H9 (cell line): ENCODE results near the gene TRPM2. TPM values are rescaled to one million over a fixed set of nuclear protein-coding genes. Genes with fewer than 3 reads are reported as not detected.

Experiments used
- DNase-seq: peaks from one replicate; pipeline ENCODE4 v3.0.0-alpha.2; 2017
- H2AFZ ChIP-seq: one replicate; pipeline ENCODE4 v1.6.1; 2013; ENCODE audit warnings: mild to moderate bottlenecking, low read length, control low read depth, moderate library complexity
- H2AK5ac ChIP-seq: 2 replicates; pipeline ENCODE4 v1.6.1; 2013; ENCODE audit warnings: low read length, control low read depth, mixed read lengths; ENCODE audit not compliant: insufficient read length
- H2BK120ac ChIP-seq: one replicate; pipeline ENCODE4 v1.6.1; 2013; ENCODE audit warnings: low read depth, mild to moderate bottlenecking, low read length, control low read depth, inconsistent platforms; ENCODE audit not compliant: poor library complexity, severe bottlenecking
- H2BK12ac ChIP-seq: 2 replicates; pipeline ENCODE4 v1.6.1; 2013; ENCODE audit warnings: low read length, control low read depth, mixed read lengths, low read depth; ENCODE audit not compliant: insufficient read length
- H2BK15ac ChIP-seq: 2 replicates; pipeline ENCODE4 v1.6.1; 2013; ENCODE audit warnings: low read depth, low read length, control low read depth
- H2BK20ac ChIP-seq: one replicate; pipeline ENCODE4 v1.6.1; 2013; ENCODE audit warnings: low read depth, mild to moderate bottlenecking, low read length, control low read depth, inconsistent platforms; ENCODE audit not compliant: poor library complexity, severe bottlenecking
- H2BK5ac ChIP-seq: 2 replicates; pipeline ENCODE4 v1.6.1; 2013; ENCODE audit warnings: low read length, control low read depth, mixed read lengths; ENCODE audit not compliant: insufficient read length
- H3K14ac ChIP-seq: 2 replicates; pipeline ENCODE4 v1.6.1; 2013; ENCODE audit warnings: low read length, control low read depth; ENCODE audit not compliant: insufficient read depth
- H3K18ac ChIP-seq: 2 replicates; pipeline ENCODE4 v1.6.1; 2013; ENCODE audit warnings: low read depth, mild to moderate bottlenecking, mixed read lengths, low read length, control low read depth; ENCODE audit not compliant: insufficient read length
- H3K23ac ChIP-seq: 2 replicates; pipeline ENCODE4 v1.6.1; 2013; ENCODE audit warnings: low read length, control low read depth, mixed read lengths, low read depth; ENCODE audit not compliant: insufficient read length
- H3K23me2 ChIP-seq: 2 replicates; pipeline ENCODE4 v1.6.1; 2013; ENCODE audit warnings: low read depth, mild to moderate bottlenecking, mixed read lengths, low read length, control low read depth; ENCODE audit not compliant: insufficient read length, poor library complexity, severe bottlenecking
- H3K27ac ChIP-seq: 2 replicates; pipeline ENCODE4 v1.5.1; 2013; ENCODE audit warnings: low read length, control low read depth, mixed read lengths, low read depth; ENCODE audit not compliant: insufficient read length
- H3K27me3 ChIP-seq: 2 replicates; pipeline ENCODE4 v1.6.1; 2013; ENCODE audit warnings: low read length, control low read depth, inconsistent platforms; ENCODE audit not compliant: insufficient read depth
- H3K4ac ChIP-seq: 2 replicates; pipeline ENCODE4 v1.6.1; 2013; ENCODE audit warnings: low read depth, mild to moderate bottlenecking, control low read depth, inconsistent platforms, low read length, moderate library complexity
- H3K4me1 ChIP-seq: 2 replicates; pipeline ENCODE4 v1.6.1; 2013; ENCODE audit warnings: low read length, control low read depth, inconsistent platforms; ENCODE audit not compliant: insufficient read depth
- H3K4me2 ChIP-seq: 2 replicates; pipeline ENCODE4 v1.6.1; 2013; ENCODE audit warnings: low read length, control low read depth, mixed read lengths; ENCODE audit not compliant: insufficient read length, insufficient read depth
- H3K56ac ChIP-seq: 2 replicates; pipeline ENCODE4 v1.6.1; 2013; ENCODE audit warnings: low read depth, mild to moderate bottlenecking, mixed read lengths, low read length, control low read depth; ENCODE audit not compliant: insufficient read length
- H3K79me1 ChIP-seq: 2 replicates; pipeline ENCODE4 v1.6.1; 2013; ENCODE audit warnings: low read depth, mild to moderate bottlenecking, moderate library complexity, low read length, control low read depth, inconsistent platforms; ENCODE audit not compliant: insufficient read depth, poor library complexity, severe bottlenecking
- H3K79me2 ChIP-seq: 2 replicates; pipeline ENCODE4 v1.6.1; 2013; ENCODE audit warnings: low read length, control low read depth, inconsistent platforms; ENCODE audit not compliant: insufficient read depth
- H3K9ac ChIP-seq: 2 replicates; pipeline ENCODE4 v1.6.1; 2013; ENCODE audit warnings: low read length, control low read depth, mixed read lengths; ENCODE audit not compliant: insufficient read length; ENCODE audit errors: extremely low read depth
- H3K9me3 ChIP-seq: one replicate; pipeline ENCODE4 v1.6.1; 2013; ENCODE audit warnings: low read depth, low read length, inconsistent platforms; ENCODE audit not compliant: control insufficient read depth
- H3T11ph ChIP-seq: one replicate; pipeline ENCODE4 v1.6.1; 2013; ENCODE audit warnings: mild to moderate bottlenecking, low read length, control low read depth, inconsistent platforms
- H4K20me1 ChIP-seq: one replicate; pipeline ENCODE4 v1.6.1; 2013; ENCODE audit not compliant: control insufficient read depth, insufficient read length, insufficient read depth
- H4K5ac ChIP-seq: 2 replicates; pipeline ENCODE4 v1.6.1; 2013; ENCODE audit warnings: low read depth, mild to moderate bottlenecking, mixed read lengths, low read length, control low read depth; ENCODE audit not compliant: insufficient read length
- H4K8ac ChIP-seq: replicated peaks from 2 replicates; pipeline ENCODE4 v1.6.1; 2013; ENCODE audit warnings: low read length, control low read depth, mixed read lengths, low read depth; ENCODE audit not compliant: insufficient read length
- H4K91ac ChIP-seq: 2 replicates; pipeline ENCODE4 v1.6.1; 2013; ENCODE audit warnings: low read depth, mild to moderate bottlenecking, moderate library complexity, mixed read lengths, low read length, control low read depth; ENCODE audit not compliant: insufficient read length
- H3K27ac Mint-ChIP-seq, 3 experiments: 2 replicates in 2 of 3; 3 replicates in 1 of 3; pipeline ENCODE4 v1.8.0; 2020 to 2021; ENCODE audit warnings: mixed read lengths in 3 of 3, mild to moderate bottlenecking in 1 of 3, moderate library complexity in 1 of 3
- H3K27me3 Mint-ChIP-seq: 2 replicates; pipeline ENCODE4 v1.8.0; 2021; ENCODE audit warnings: low read depth, mild to moderate bottlenecking, moderate library complexity, mixed read lengths
- H3K36me3 Mint-ChIP-seq, 3 experiments: 2 replicates in 2 of 3; 3 replicates in 1 of 3; pipeline ENCODE4 v1.8.0; 2020 to 2021; ENCODE audit warnings: low read depth in 3 of 3, mixed read lengths in 3 of 3; ENCODE audit not compliant: insufficient read depth in 1 of 3
- H3K4me1 Mint-ChIP-seq, 2 experiments: 2 replicates each; pipeline ENCODE4 v1.8.0; 2020; ENCODE audit warnings: mixed read lengths in 2 of 2
- H3K4me3 Mint-ChIP-seq, 2 experiments: 2 replicates in 1 of 2; 3 replicates in 1 of 2; pipeline ENCODE4 v1.8.0; 2020 to 2021; ENCODE audit warnings: mild to moderate bottlenecking in 2 of 2, mixed read lengths in 2 of 2, moderate library complexity in 1 of 2
- H3K9me3 Mint-ChIP-seq, 2 experiments: 2 replicates in 1 of 2; 3 replicates in 1 of 2; pipeline ENCODE4 v1.8.0; 2020; ENCODE audit warnings: mild to moderate bottlenecking in 2 of 2, mixed read lengths in 2 of 2, moderate library complexity in 1 of 2
- WGBS: extraction: QIAGEN DNeasy Blood & Tissue Kit; methylation state at CpG from one replicate; pipeline ENCODE4 v1.1.7; 2013; ENCODE audit warnings: missing lambda C conversion rate, low lambda C conversion rate, mixed read lengths; ENCODE audit not compliant: insufficient read length; ENCODE audit errors: extremely low coverage; 5-methylcytosine and 5-hydroxymethylcytosine counted together
- total RNA-seq: library from RNA; stranded (reverse); gene quantifications from 2 replicates; pipeline ENCODE4 v1.2.1, GENCODE V29; 2021
- TF ChIP-seq, protein P1 (sequence below): fragments of 200-600 bp; sonication (generic); conservative IDR thresholded peaks from 3 replicates; pipeline ENCODE4 v1.8.0; 2021; ENCODE audit warnings: antibody characterized with exemption, mild to moderate bottlenecking

Gene TRPM2
- total RNA-seq, 1 experiment from 2014 or later, result 0.68 TPM

DNA sequence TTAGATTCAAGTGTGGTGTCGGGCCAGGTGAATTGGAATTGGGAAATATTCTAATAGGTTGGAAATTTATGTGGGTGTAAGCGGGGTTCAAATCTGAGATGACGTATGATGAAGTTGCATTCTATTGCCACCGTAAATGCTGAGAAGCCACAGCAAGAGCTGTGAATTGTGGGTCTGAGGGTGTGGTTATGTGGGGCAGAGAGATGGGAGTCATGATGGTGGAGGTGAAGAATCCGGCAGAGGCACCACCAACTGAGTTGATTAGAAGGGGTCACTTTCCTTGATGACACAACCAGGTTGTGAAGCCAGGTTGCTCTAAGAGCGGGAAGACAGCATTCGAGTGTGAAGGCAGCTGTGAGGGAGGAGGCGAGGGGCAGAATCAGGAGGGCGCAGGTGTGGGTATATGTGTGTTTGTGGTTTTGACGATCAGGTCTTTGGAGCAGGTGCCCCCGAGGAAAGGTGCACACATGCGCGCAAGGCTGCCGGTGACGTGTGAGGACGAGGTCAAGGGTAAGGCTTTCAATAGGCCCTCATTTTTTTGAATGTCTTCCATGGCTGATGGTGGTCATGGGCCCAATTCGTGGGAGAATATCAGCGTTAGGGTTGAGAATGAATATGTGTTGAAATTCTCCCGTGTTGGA, 120.6 kb downstream of the TRPM2 start:
- TF ChIP-seq, protein P1, sequence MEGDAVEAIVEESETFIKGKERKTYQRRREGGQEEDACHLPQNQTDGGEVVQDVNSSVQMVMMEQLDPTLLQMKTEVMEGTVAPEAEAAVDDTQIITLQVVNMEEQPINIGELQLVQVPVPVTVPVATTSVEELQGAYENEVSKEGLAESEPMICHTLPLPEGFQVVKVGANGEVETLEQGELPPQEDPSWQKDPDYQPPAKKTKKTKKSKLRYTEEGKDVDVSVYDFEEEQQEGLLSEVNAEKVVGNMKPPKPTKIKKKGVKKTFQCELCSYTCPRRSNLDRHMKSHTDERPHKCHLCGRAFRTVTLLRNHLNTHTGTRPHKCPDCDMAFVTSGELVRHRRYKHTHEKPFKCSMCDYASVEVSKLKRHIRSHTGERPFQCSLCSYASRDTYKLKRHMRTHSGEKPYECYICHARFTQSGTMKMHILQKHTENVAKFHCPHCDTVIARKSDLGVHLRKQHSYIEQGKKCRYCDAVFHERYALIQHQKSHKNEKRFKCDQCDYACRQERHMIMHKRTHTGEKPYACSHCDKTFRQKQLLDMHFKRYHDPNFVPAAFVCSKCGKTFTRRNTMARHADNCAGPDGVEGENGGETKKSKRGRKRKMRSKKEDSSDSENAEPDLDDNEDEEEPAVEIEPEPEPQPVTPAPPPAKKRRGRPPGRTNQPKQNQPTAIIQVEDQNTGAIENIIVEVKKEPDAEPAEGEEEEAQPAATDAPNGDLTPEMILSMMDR, result no peak
- H2BK20ac ChIP-seq, result no peak overlapping the region
- no CpG with 5 or more reads among the region's 19 CpGs for WGBS
- H2BK120ac ChIP-seq, result no peak overlapping the region
- peaks cover 4% of the 10 kb centered on the region for H4K20me1 ChIP-seq
- H3K14ac ChIP-seq, result no peak overlapping the region
- H2AFZ ChIP-seq, result no peak overlapping the region
- no peak overlapping the region for H3K56ac ChIP-seq
- Mint-ChIP-seq H3K9me3 (peaks cover 2 to 6% of the 10 kb centered on the region in 2 experiments; a peak in 4 of 5 replicates), H3K4me3 (no peak overlapping the region), H3K36me3 (no peaks in the 10 kb centered on the region; a peak in 1 of 7 replicates), H3K4me1 (peaks cover 11 to 14% of the 10 kb centered on the region in 2 experiments), H3K27me3 (peaks cover 4% of the 10 kb centered on the region), H3K27ac (no peak overlapping the region)
- no peak overlapping the region for H3K18ac ChIP-seq
- no peak overlapping the region for H2BK12ac ChIP-seq
- H3K79me1 ChIP-seq, result no peaks in the 10 kb centered on the region
- H2BK15ac ChIP-seq, result no peak overlapping the region
- no peak overlapping the region for H3K27ac ChIP-seq
- H3K9ac ChIP-seq, result no peak overlapping the region
- H2AK5ac ChIP-seq, result no peak overlapping the region
- H3K4me1 ChIP-seq, result no peaks in the 10 kb centered on the region
- no peak overlapping the region for H4K5ac ChIP-seq
- no peak overlapping the region for H4K8ac ChIP-seq
- H3K79me2 ChIP-seq, result no peaks in the 10 kb centered on the region
- no peaks in the 10 kb centered on the region for H3K9me3 ChIP-seq
- H4K91ac ChIP-seq, result no peak overlapping the region
- H2BK5ac ChIP-seq, result no peak overlapping the region
- no peak overlapping the region for H3K23ac ChIP-seq
- no peak overlapping the region for H3K4me2 ChIP-seq
- no peaks in the 10 kb centered on the region for H3K23me2 ChIP-seq
- H3K4ac ChIP-seq, result no peak overlapping the region
- H3T11ph ChIP-seq, result no peak overlapping the region
- no peak for DNase-seq
- H3K27me3 ChIP-seq, result no peaks in the 10 kb centered on the region
